GM19351 (cell line): ENCODE measurements around the gene AIP.

ENCODE experiments used
- ATAC-seq: cut with Tn5 transposase; IDR thresholded peaks from one replicate; pipeline ENCODE4 v1.9.1; 2021; ENCODE audit warnings: mild to moderate bottlenecking, moderate library complexity; ENCODE audit not compliant: unreplicated experiment

Gene AIP

DNA sequence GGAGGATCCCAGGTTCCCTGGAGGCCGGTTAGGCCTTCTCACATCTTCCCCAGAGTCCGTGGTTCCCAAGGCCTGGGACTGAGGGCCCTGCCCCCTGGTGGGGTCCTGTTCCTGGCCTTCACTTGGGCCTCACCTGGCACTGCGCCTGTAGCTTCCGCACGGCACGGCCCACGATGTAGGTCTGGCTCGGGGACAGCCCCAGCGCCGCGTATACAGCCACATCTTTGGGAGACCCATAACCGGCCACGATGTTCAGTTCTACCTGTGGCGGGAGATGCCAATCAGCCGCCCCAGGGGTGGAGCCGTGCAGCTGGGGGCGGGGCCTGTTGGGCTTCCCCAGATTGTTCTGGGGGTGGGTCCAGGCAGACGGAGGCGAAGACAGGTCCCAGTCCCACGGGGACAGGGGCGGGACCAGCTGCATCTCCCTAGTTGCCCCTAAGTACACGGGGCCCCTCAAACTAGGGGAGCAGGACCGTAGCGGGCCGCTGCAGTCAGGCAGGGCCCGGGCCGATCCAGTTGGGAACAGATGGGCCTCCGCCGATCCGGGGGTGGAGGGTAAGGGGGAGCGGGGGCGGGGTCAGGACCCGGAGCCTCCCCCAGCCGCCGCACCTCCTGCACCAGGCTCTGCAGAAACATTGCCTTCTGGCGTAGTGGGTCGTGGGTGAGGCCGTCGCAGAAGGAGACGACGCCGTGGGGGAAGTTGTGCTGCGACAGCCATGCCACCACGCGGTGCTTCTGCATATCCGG lies 10.1 kb downstream of the AIP start:
- ATAC-seq: no peak

DNA sequence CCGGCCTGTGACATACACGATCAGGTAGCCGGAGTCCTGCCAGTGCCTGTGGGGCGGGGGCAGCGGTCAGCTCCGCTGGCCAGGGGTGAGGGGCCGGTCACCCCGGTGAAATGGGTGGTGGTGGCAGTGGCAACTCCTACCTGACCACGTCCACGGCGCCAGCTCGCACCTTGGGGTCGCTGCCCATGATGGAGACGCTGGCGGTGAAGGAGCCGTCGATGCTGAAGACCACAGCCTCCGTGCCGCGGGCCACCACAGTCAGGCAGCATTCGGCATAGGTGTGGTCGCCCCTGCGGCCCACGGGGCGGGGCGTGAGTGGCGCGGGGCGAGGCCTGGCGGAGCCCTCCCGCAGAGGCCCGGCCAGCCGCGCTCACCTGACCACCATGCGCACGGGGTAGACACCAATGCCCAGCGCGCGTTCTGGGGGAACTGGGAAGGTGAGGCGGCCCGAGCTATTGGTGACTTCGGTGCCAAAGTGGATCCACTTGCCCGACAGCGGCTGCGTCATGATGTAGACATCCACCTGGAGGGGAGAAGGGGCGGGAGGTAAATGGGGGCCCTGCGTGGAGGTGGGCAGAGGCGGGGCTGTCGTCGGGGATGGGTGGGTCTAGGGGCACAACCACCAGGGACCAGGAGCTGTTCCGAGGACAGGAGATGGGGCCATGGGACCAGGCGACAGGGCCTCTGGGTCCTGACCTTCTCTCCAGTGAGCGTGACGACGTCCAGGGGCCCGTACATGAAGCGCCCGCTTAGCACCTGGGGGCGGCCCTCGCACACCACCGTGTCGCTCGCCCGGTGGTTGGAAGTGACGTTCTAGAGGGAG lies 10.9 kb downstream of the AIP start:
- no peak for ATAC-seq

DNA sequence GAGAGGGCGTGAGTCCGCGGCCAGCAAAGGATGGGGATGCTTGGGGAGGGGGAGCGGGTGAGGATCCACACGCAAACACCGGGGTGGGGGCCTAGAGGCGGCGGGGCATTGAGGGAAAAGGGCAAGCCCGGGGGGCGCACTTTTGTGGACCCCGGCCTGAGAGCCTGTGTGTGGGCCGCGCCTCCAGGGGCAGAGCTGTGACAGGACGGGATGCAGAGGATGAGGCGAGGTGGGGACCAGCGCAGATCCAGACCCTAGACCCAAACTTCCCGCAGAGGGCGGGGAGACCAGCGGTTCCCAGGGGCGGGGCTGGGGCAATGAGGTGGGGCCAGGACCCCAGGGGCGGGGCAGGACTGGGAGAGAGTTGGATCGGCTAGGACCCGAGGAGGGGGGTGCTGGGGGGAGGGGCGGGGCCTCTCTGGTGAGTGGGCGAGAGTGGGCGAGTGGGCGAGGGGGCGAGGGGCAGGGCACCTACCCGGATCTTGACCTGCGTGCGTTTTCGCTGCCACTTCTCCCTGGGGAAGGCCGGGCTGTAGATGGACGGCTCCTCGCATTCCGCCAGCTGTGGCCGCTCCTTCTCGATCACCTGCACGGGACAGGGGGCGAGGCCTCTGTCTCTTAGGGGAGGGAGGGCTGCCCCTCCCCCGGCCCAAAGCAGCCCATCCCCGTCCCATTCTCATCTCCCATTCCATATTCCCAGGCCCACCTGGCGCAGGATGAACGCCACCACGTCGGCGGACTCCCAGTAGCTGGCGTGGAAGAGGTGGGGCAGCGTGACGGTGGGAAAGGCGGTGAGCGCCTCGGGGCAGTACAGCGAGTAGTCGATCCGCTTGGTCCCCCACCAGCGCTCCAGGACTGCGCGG lies 11.8 kb downstream of the AIP start:
- ATAC-seq: no peak

DNA sequence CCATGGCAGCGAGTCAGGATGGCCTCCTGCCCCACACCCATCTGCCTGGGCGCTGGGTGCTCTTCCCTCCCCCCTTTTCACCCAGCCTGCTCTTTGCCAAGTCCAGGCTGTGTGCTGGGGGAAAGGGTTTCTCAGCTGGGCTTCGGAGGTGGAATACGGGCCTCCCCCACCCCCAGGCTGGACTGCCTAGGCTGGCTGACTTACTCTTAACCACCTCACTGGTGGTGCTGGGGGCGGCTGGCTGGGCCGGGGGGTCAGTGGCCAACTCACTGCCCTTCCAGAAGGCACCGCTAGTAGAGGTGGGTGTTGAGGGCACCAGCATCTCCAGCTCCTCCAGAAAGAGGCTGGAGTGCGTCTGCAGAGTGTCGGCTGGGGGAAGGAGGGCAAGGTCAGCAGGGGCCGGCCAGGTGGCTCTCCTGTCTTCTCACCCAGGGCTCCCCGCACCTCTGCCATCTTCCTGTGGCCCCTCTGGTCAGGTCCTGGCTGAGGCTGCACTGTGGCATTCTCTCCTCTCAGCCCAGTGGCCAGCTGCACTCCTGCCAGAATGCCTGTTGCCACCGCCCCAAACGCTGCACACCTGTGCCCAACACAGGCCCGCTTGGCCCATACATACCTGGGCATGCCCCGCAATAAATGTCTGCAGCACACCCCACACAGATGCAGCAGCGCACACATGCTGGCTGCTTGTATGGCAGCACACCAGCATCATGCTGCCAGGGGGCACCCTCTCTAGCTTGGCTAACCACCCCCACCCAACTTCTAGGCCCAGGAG lies 12.6 kb downstream of the AIP start:
- ATAC-seq: no peak

DNA sequence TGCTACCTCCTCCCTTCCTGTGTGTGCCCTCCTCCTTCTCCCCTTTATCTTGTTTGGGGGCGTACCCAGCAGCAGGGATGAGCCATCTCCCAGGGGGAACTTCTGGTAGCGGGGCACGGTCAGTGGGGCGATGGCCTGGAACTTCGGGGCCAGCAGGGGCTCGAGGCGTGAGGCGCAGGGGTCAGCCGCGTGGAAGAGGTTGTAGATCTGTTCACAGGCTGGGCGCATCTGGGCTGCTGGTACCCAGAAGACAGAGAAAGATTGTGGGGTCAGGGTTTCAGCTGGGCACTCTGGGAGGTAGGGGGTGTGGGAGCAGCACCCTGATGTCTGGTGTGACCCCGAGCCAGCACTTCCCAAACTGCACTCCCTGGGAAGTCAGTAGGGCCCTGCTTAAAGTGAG lies 13.3 kb downstream of the AIP start:
- ATAC-seq: no peak

DNA sequence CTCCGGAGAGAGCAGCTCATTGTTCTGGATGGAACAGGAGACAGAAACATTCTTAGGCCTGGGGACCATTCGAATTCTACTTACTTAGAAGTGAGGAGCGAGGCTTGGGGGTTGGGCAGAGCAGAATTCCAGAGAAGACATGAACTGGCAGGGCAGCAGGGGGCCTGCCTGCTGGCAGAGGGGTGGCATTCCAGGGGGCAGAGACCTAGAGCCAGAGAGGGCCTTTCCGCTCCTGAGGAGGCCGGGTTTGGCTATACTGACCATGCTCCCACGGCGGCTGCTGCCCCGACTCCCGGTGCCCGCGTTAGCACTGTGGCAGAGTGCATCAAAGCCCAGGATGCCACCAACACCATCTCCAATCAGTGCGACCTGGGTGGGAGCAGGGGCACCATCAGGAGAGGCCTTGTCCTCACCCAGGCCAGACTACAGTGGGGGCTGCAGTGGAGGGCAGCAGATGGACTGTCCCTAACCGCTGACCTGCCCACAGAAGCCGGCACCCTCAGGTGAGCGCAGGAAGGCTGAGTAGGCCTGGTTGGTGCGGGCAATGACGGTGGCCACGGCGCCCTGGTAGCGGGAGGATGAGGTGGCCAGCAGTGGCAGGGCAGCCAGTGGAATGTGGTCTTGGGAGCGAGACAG lies 14.9 kb downstream of the AIP start:
- ATAC-seq: no peak

DNA sequence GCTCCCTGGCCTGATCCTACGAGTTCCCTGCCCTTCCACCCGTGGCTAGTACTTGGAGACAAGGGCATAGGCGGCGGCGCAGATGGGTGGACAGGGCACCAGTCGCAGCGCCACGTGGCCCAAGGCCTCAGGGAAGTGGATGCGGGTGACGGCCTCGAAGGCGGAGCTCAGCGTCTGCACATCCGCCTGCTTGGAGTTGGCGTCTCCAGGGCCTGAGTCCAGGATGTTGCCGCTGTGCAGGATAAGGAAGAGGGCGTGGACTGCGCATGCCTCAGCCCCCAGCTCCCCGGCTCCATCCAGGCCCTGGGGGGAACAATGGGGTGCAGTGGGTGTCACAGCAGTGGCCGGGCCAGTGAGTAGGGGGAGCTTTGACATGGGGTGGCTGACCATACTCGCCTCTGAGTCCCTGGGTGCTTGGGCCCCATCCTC lies 15.7 kb downstream of the AIP start:
- ATAC-seq: no peak

DNA sequence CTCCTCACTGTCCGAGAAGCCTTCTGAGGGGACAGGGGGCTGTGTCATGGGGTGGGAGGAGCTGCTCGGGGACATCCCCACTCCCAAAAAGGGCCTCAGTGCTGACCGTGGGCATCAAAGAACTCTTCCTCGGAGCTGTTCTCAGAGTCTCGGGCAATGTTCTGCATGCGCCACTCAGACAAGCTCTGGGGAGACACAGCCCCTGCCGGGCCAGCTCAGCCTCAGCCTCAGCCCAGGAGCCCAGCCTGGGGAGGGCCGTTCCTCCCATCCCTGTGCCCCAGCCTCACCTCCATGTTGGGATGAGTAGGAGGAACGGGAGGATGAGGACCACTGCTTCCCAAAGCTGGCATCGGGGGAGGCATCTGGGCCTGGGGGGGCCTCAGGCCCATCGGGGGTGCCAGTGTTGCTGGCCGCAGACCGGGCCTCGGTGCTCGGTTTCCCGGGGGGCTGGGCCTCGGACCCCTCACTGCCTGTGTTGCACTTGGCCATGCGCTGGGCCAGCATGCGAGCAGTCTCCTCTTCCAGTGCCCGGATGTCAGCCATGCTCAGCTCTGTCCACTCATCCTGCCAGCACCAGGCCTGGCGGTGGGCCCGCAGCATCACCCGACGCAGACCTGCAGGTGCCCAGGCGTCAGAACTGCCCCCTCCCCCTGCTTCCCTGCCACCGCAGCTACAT lies 17.1 kb downstream of the AIP start:
- no peak for ATAC-seq

DNA sequence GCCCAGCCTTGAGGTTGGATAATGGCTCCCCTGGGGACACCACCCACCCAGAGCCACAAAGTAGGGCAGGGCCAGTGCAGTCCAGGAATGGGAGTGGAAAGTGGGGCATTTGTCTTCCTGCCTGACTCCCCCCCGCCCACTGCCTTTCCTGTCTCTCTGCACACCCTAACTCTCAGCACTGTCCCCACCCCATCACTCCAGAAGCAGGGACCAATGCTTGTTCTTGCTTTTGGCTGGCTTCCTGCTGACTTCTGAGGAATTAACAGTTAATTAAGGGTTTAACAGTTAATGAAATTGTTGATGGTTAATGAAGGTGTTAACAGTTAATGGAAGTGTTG lies 17.6 kb downstream of the AIP start:
- no peak for ATAC-seq

DNA sequence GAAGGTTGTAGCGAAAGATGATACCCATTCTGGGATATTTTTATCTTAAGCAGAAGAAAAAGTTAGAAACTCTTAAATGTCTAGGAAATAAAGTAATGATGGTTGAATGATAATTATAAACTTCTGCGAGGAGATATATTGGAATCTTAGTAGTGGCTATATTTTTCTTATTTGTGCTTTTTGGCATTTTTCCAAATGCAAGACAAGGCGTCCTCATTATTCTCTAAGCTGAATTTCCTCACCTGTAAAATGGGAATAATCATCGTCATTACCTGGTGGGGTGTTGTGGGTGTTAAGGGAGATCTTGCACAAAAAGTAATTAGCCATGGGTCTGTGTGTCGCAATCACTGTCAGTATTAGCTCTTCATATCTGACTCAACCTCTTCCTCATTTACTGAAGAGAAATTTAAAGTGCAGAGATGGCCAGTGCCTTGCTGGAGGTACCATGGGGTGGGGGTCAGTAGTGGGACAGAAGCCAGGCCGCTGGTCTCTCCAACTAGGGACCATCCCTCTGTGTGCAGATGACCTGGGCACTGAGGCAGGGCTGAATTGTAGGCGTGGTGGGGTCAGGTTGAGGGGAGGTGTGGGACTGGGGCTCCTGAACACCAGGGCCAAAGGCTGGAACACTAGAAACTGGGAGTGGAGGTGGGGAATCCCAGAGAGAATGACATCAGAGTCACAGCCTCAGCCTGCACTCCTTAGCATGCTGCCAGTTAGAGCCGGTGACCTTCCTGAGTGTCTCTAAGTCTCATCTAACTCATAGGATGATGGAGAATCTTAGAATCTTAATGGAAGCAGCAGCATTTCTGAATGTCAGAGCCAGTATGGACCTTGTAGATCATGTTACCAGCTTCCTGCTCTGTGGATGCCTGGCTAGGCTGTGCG lies 18.2 kb downstream of the AIP start:
- no peak for ATAC-seq

DNA sequence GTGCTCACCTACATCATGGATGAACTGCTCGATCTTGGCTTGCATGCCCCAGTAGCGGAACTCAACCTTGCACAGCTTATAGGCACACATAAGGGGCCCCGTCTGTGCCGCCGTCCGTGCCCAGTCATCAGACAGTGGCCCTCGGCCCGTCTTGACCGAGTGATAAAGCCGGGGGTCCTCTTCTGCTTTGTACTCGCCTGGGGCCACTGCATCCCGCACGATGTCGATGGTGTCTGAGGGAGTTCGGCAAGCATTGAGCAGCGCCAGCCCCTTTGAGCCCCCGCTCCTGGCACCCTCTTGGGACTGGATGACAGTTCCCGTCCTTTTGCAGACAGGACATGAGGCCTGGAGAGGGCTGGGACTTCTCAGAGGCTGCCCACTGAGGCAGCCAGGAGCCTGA lies 19.0 kb downstream of the AIP start:
- no peak for ATAC-seq

DNA sequence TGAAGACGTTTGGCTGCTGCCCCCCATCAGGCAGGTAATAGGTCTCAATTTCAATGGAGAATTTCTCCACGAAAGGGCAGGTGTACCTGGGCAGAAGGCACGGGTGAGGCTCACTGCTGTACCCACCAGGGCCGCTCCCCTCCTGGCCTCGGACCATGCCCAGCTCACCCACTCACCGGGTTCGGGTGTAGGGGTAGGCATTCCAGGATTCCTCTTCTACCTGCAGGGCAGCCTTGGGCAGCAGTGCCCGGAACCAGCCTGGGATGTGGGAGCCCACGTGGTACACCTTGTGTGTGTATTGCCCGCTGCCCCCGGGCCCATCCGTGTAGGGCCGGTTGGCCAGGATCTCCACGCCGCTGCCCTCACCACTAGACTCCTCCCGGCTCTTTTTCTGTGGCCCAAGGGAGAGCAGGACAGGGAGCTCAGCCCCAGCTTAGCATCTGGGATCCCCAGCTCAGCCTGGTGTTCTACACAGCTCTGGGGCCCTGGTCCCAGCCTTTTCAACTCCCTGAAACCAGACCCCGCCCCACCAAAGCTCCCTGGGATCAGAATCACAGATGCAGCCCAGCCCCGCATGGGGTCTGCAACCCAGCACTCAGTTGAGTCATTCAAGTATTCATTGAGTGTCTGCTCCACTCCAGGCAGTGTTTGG lies 19.6 kb downstream of the AIP start:
- no peak for ATAC-seq

DNA sequence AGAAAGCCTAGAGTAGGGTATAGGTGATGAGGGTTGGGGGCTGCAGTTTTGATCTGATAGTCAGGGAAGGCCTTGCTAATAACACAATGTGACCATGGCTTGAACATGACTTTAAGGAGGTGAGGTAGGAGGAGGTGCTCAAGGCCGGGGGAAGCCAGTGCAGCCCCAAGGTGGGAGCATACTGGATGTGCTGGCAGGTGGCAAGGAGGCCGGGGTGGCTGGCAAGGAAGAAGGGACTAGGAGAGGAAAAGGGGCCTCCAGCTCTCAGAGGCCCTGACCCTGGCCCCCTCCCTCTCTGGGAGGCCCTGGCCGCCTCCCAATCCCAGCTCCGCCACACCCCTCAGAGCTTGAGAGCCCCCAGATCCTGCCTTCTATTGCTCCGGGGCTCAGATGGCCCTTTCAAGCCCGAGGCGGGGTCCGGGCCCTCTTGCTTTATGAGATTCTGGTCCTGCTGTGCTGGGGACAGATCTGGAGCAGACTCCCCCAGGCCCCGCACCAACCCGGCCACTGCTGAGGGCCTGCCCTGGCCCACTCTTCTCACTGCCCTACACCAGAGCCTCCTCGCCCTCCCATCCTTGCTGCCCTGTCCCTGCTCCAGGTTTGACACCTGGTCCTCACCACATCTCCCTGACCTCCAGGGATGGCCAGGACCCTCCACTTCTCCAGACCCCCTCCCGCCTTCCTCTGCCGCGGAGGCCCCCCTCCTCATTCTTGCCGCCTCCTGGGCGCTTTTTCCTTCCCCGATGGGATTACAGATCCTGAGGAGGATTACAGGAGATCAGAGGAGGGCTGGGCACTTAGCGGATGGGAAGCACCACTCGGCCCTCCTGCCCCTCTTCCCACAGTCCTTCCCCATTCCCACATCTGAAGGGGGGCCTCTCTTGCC lies 20.5 kb downstream of the AIP start:
- ATAC-seq: no peak

DNA sequence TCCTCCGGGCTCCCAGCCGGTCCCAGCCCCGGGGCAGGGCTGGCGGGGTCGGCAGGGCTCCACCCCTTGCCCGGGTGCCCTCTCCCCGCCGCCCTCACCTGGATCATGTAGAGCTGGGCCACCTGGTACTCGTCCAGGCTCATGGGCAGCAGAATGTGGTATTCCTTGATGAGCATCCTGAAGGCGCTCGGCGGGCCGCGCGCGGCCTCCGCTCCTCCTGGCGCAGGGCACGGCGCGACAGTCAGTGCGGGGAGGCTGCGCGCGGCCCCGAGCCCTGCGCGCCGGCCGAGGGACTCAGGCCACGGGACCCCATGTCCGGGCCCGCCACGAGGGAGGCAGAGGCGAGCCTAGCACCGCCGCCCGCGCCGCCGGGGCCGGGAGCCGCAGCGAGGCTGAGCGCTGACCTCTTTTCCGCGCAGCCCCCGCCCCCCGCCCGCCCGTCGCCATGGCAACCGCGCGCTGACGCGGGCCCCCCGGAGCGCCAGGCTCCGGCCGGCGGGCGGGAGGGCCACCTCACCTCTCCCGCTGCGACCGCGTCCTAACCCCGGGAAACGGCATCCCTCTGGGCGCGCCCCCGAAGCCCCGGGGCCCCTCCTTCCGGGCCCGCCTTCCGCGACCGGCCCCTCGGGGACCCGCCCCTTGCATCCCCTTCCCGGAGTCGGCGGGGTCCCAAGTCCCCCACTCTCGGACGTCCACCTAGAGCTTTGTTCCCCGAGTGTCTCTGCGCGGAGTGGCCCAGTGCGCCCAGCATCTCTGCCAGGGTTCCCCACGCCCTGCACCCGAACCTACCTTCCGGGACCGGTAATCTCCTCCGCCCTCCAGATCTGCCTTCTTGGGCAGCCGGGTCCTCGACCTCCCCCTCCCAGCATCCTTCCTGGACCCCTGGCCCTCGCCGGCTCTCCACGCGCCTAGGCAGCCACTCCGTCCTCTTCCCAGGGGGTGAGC lies 21.5 kb downstream of the AIP start:
- no peak for ATAC-seq

DNA sequence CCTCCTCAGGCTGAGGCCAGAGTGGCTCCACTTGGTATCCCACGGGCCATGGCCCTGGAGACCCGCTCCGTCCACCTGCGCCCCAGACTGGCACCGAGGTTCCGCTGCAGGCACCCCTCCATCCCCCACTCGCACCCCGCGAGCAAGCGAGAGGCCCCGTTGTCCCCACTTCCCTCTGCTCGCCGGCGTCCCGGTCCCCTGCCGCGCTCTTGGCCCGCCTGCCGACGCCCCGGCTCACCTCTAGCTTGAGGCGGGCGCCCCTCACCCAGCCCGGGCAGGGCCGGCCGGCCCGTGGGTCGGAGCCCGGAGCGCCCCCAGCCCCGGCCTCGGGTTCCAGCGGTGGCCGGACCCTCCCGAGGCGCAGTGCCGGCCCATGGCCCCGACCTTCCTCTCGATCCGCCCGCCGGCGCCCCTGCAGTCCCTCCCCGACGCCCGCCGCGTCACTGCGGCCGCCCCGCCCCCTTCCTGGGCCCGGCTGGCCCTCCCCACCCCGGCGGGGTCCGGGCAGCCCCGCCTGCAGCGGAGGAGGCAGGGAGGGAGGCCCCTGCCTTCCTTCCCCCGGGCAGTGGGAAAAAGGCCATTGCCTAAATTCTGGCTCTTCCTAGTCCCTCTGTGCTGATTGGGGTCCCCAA lies 22.2 kb downstream of the AIP start, which contains the start of gene PITPNM1:
Gene PITPNM1, minus strand, starts transcription at position 414 of the 632 bp plus-strand sequence. CDS start 1,183 bp downstream, outside the sequence.
- ATAC-seq: no peak
